OCI-LY7 (cell line): ENCODE results near the gene FTH1.

ENCODE experiments used
- EZH2phosphoT487 ChIP-seq: fragments of 200-600 bp; sonication (generic); IDR thresholded peaks from 2 replicates; pipeline ENCODE4 v1.6.1; 2018; ENCODE audit warnings: low read depth, borderline replicate concordance, mild to moderate bottlenecking, mixed run types, antibody characterized with exemption, low read length, moderate library complexity, mixed read lengths
- TF ChIP-seq, protein P1 (sequence below): fragments of 200-600 bp; sonication (generic); conservative IDR thresholded peaks from 2 replicates; pipeline ENCODE4 v1.5.1; 2014; ENCODE audit warnings: mild to moderate bottlenecking, antibody characterized with exemption, low read length, moderate library complexity, mixed read lengths

DNA sequence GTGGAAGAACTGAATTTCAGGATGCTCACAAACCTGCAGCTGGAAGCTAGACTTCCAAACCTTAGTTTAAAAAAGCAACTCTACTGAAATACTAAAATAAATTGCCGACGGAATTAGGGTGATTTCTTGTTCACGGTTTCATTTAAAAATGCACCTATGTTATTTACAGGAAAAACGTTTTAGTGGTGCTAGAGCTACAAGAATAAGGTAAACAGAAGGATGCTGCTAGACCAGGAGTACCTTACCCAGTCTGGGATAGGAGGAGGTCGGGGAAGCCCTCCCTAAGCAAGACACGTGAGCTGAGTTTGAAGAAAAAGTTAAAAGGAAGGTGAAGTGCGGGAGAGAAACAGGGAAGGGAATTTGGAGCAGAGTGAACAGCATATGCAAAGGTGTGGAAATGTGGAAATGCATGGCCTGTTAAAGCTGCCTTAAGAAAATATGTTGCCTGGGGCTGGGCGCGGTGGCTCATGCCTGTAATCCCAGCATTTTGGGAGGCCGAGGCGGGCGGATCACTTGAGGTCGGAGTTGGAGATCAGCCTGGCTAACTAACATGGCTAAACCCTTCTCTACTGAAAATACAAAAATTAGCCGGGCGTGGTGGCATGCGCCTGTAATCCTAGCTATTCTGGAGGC is 1.4 kb upstream of the FTH1 start:
- TF ChIP-seq, protein P1, sequence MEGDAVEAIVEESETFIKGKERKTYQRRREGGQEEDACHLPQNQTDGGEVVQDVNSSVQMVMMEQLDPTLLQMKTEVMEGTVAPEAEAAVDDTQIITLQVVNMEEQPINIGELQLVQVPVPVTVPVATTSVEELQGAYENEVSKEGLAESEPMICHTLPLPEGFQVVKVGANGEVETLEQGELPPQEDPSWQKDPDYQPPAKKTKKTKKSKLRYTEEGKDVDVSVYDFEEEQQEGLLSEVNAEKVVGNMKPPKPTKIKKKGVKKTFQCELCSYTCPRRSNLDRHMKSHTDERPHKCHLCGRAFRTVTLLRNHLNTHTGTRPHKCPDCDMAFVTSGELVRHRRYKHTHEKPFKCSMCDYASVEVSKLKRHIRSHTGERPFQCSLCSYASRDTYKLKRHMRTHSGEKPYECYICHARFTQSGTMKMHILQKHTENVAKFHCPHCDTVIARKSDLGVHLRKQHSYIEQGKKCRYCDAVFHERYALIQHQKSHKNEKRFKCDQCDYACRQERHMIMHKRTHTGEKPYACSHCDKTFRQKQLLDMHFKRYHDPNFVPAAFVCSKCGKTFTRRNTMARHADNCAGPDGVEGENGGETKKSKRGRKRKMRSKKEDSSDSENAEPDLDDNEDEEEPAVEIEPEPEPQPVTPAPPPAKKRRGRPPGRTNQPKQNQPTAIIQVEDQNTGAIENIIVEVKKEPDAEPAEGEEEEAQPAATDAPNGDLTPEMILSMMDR, result no peak
- TF ChIP-seq EZH2phosphoT487, result no peak
